ENCODE measurements around the gene FOXP1.

Gene FOXP1

DNA sequence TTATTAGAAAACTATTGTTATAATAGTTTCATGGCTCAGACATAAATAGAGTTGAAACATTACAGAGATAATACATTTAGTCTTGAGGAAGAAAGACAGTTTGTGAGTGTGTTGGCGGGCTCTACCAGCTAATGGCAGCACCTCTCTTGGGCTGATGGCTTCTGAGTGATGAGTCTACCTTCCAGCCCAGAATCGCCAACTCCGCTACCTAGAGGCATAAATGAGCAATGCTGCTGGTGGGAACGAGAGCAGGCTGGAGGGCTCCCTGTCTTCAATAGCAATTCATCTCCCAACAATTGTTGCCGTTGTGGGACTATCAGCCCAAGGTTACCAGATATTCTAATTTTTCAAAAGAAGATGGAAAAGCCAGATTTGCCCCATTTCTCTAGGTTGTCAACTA lies 388.7 kb downstream of the FOXP1 start:
- DNase-seq: peak in 1 of 56 donors; percentile 1

DNA sequence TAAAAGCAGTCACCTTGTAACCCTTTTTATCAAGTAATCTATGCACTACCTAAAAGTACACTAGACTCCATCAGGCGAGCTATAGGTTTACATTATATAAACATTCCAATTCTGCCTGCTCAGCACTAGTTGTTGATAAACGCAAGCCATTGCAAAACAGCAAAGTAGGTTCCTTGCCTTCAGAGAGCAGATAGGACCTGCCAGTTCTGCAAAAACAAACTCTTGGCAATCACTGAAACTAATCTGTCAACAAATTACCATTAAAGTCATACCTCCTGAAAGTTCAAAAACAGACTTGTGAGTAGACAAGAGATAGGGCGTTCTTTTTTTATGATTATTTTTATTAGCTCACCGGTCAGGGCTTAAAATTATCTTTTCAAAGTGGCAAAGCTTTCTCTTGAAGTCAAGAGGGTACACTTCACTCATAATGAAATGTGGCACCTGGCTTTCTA lies 392.5 kb downstream of the FOXP1 start:
- DNase-seq: no peak

DNA sequence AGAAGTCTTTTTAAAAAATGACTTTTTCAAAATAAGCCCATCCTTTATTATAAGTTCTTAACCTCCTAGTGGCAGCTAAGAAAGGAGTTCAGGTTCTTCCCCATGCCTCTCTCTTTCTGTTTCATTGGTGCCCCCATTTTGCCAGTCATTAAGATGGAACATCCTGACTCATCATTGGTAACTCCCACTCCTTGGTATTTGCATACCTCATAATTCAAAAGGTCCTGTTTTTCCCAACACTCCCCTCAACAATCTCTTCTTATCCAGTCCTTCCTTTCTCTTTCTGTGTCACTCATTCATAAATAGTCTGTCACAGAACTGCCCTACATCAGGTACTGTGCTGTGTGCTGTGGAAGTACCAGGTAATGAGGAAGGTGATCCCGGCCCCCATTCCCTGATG lies 394.0 kb downstream of the FOXP1 start:
- no peak for DNase-seq

DNA sequence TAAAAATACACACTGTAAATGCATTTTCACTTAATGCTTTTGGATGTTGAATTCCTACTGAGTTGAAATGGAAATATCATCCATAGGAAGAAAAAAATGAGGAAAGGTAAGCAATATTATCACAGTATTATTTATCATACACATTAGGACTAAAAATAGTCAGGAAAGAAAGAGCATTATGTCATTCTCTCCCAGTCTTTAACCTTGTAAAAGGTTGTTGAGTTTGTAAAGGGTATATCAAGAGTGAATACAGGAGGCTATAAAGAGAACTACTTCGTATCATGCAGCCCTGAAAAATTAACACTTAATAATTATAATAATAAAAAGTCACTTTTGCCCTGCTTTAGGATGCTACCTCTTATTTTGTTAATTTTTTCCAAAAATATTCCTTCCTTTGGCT lies 395.8 kb downstream of the FOXP1 start:
- no peak for DNase-seq

DNA sequence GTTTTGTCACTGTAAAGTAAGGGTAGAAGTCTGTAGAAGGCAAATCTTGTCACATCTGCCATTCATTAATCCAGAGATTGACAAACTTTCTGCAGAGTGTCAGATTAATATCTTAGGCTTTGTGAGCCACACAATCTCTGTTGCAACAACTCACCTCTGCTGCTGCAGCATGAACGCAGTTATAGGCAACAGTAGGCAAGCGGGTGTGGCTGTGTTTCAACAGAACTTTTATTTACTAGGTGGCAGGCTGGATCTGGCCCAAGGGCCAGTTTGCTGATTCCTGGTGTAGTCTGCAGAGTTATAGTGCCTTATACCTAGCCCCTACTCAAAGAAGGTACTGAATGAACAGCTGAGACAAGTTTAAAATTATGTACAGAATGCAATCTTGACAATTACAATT lies 396.7 kb downstream of the FOXP1 start:
- no peak for DNase-seq

DNA sequence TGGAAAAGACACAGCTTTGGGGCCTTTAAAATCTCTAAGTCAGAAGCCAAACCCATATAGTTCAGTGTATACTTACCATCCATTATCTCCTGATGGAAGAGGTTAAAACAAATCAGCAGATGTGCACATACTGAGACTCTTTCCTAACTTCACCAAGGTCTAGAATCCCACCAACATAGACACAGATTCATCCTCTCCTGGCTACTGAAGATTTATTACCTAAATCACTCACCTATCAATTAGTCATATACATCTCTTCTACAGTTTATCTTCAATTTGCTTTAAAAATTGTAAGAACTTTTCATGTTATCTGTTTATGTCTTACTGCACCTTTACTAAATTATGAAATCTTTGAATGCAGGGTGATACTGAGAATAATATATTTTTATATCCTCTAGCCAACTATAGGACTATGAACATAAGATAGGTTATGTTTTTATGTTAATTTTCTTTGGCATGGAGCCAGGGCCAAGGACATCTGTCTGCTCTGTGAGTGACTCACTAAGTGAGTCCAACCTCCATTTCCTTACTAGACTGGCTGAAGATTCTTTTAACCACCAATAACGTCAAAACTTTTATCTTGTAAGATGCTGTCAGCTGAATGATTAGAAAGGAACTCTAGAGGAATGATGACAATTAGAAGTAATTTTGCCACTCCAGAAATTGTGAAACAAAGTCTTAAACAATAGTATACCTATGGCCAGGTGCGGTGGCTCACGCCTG lies 397.6 kb downstream of the FOXP1 start:
- no peak for DNase-seq

DNA sequence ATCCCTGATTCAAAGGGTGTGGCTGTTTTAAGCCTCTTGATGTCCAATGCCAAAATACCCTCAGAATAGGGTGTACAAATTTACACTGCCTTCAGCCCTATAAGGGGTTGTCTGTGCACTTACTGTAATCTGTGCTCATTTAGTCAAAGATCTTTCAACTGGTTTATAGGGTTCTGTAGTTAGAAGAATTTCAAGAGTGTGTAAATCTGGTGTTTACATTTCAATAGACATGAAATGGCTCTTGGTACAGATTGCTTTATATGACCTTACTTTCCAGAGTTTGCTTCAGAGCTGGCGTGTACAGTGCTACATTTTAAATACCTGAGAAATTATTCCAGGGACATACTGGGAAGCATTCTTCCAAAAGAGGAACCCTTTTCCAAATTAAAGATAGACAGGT lies 399.3 kb downstream of the FOXP1 start:
- no peak for DNase-seq

DNA sequence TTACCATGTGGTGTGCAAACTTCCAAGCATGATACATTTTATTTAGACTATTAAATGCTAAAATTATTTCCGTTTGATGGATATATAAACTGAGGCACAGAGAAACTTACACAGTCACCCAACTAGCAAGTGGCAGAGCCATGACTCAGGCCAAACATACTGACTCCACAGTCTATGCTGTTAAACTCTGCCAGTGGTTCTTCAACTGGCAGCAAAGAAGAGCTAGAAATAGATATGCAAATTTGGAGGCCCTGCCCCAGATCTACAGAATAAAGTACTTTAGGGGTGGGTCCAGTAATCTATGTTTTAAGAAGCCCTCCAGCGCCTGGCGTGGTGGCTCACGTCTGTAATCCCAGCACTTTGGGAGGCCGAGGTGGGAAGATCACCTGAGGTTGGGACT lies 400.0 kb downstream of the FOXP1 start:
- no peak for DNase-seq

DNA sequence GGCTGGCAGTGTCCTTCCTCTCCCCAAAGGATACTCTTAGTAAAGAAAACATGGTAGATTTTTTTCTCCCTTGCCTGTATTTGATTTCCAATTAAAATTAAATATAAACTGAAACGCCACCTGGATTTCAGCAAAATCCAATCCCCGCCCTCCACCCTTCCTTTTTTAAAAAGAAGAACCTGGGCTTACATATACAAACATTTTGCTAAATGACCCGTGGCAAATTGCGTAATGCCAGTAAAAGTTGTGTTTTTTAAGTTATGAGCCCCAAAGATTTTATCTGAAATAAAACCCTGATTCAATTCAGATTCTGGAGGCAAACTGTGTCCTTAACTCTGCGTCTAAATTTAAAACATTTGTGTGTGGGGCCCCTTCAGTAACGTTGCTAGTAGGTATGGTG lies 403.0 kb downstream of the FOXP1 start:
- DNase-seq: no peak

DNA sequence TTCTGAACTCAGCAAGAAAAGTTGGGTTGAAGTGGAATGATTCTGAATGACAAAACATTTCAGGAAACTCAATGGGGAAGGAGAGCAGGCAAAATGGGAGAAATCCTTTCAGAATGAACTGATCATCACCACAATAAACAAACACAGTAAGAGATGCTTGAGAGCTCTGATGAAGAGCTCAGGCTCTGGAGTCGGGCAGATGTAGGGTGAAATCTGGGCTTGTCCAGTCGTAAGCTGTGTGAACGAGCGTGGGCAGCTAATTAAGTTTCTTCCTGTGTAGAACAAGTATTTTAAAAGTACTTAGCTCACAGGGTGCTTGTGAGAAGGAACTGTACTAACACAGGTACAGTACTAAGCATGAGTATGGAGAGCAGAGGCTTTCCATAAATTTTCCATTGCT lies 406.2 kb downstream of the FOXP1 start:
- DNase-seq: no peak

DNA sequence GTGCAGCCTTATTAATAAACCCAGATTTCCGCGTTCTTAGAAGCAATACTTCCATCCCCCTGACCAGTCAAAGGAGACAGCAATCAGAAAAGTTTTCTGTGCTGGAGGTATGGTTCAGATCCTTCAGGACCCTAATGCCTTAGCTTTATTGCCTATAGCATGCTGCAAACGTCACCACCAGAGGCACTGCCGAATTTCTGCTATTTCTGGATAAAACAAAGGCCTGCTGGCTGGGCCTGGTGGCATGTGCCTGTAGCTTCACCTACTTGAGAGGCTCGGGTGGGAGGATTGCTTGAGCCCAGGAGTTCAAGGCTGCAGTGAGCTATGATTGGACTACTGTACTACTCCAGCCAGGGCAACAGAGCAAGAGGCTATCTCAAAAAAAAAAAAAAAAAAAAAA lies 407.2 kb downstream of the FOXP1 start:
- no peak for DNase-seq

DNA sequence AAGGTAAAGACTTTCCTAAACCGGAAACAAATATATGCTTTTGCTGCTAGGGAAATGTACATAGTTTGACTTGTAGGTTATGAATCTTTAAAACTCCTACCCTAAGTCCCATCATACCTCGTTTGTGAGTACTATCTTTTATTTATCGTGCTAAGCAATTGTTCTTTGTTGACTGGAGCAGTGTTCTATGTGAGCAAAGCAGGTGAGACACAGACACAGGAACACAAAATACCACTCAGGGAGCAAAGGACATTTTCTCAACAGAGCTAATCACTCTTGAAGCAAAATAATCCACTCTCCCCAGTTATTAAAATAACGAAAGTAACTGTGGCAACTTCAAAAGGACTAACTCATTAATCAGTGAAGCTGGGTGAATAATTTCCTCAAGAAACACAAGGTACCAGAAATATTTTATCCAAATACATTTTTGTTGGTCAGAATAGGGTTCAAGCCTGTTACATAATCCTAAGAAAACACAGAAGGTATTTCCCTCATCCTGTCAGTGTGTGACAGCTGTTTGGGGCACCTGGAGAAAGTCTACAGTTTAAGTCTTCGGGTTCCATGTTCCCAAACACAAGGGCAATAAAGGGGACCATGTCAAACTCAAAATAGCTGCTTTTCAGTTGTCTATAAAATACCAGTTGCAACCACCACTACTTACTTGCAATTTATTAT lies 407.7 kb downstream of the FOXP1 start:
- DNase-seq: no peak

DNA sequence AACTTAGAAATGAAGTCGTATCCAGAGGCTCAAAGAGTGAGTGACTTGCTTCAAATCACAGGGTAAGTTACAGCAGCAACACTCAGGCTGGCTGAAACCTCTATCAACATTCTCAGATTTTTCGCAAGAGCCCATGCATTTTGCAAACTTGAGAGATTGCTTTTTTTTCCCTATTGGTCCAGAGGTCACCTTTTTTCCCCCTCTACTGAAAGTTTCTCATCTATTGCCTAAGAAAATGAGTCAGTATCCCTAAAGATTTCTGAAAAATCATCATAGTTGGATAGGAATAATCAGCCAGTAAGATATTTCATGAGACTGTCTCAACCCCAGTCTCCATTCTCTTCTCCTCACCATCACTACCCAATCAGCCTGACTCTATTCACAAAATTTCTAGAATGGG lies 410.6 kb downstream of the FOXP1 start:
- DNase-seq: no peak

DNA sequence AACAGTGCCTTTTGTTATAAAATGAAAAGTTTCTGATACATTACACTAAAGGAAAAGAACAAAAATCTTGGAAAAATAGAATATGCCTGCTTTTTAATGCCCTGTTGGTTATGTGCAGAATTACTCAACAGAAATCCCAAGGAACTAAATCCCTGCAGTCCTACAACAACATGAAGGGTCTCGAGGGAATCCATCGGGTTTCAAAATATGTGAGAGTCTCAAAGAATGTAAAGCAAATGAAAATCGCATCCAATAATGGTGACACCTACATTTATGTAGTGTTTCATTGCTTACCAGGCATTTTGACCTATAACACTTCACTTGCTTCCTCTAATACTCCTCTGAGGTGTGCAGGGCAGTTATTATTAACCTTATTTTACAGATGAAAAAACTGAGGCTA lies 411.3 kb downstream of the FOXP1 start:
- DNase-seq: no peak

DNA sequence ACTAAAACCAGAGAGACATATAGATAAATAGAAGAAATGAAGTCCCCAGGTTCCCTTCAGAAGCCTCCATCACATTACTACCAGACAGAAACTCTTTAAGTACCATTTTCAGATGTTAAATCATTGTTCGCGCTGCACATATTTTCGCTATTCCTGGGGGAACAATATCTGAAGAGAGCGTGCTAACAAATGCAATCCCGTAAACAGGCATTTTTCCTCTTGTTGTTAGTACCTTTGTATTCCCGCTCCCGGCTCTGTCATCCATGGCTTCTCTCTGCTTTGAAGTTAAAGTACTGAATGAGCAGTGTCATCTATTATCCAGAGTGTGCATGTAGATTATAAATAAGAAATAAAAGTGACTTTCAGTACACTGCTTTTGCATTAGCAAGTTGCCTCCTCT lies 412.3 kb downstream of the FOXP1 start:
- no peak for DNase-seq

DNA sequence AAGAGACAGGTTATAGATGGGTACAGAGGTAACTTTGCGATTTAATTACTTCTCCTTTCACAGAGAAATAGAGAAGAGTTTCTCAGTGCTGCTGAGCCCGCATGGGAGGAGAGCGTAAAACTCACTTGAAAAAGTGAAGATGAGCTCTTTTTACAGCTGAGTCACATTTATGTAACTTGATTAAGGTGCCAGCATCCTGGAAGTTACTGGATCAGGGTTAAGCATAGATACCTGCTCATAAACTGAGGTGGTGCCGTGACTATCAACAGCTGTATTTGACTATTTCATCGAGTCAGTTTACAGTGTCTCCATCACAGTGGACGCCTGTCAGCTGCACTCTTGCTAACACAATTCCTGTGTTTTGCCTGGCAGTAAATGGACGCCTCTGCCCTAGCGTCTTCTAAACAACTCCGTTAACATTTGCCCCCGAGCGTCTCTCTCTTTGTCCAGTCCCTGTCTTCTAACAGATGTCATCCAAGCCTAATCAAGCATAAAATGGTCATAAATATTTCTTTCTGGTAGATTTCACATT lies 414.6 kb downstream of the FOXP1 start:
- DNase-seq: peak in 8 of 56 donors; percentile 0 to 50 (median 4)

DNA sequence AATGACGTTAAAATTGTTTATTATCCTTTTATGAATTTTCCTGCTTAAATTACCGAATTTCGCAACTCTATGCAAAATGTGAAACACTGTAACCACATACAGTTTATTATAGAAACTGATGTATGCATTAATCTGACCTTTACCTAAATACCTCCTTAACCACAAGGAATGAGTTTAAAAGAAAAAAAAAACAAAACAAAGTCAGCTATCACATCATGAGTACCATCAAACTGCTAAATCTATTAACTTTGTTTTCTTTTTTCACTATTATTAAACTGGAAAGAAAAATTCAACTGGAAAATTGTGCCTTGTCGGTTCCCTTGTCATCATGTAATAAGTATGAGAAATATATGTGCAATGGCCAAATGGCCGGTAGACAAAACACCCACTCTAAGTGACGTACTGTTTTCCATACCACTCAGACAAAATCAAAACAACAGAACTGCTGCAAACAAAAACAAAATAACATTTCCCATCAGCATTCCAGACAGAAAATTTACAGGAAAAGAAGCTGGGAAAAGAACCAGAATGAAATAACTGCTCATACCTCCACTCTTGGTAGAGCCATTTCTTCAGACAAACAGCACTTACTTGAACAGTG lies 415.3 kb downstream of the FOXP1 start:
- no peak for DNase-seq

DNA sequence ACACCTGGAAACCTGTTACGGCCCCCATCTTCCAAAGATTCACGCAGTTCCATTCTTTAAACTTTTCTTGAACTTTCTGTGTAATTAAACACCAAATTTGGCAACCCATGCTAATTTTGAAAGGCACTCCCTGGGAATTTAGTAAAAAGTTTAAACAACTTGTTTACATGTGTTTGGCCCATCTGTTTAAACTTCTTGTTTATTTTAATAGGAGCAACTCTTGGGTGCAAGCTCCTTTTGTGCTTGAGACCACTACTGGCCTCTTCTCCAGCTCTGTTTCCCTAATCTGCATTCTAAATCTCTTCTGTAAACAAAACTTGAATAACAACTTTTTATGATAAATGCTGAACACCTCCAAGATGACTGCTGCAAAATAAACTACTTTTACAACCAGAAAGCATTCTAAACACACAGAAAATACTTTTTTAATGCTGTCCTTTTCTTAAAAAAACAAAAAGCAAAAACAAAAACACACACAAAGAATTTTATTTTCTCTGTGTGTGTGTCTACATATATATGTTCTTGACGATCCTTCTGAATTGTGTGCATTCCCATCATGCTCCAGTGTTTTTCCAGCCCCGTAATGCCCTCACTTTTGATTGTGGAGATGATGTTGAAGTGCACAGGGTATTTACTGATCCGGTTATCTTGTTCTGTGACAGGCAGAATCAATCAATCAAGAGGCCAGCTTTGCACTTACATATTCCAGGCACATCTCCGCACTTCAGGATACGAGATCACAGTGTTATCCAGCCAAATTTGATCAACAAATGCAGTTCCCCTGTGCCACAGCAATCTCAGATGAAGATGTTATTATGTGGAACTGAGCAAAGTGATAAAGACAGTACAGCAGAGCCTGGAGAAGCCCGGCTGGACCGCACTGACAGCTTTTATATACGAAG lies 416.9 kb downstream of the FOXP1 start:
- DNase-seq: no peak

DNA sequence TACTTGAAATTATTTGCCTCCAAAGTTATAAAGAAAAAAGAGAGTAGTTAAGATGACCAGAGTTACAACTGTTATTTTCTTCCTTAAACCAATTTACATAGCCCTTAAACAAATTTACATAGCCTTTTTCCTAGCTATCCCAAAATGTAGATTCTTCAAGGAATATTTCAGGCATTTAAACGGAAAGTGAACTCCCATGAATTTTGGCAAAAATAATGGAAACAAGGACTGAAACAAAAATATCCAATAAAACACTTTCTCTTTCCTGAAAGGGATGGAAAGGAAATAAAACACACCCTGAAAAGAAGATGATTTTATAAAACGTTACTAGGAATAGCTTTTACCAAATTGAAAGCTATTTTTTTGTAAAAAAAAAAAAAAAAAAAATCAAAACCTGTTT lies 418.6 kb downstream of the FOXP1 start:
- no peak for DNase-seq

DNA sequence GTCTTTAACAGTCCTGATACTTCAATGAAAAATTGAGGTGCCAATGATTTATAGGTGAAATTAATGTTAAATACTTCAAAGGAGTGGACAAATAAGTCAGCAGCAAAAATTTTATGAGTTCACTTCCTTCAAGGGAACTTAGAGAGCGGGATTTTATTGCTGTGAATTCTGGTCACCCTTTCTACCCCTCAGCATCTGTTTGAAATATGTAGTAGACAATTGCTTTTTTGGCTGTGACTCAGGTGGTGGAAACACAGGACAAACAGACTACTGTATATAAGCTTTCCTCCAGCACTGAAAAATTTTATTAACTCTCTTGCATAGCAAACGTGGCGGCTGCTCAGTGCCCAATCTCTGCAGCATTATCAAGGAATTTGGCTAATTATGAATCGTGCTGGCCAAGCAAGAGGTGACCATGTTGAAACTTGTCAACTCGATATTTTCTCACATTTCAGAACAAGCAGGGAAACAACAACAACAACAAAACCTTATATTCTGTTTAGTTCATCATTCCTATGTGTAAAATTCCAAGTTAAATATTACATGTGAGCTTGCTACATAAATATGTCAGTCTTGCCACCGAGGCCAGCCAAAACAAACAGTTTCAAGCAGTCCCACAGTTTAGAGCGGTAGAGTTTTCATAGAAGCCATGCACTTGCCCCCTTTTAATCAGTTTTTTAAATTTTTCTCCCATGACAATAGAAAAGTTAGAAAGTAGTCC lies 420.2 kb downstream of the FOXP1 start:
- DNase-seq: no peak

DNA sequence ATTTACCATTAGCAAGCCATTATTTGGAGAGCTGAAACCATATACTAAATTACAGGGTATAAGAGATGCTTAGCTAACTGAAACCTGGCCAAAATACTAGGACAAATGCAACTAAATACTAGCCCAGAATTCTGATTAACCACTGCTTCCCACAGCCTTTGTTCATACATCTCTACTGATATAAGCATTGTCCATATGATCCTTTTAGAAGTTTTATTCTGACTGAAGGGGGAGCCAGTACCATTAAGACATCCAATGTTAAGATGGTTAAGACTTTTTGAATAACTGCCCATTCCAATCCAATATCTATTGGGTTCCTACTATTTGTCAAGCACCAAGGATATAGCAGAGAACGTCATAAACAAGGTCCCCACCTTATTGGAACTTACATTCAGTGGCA lies 421.3 kb downstream of the FOXP1 start:
- no peak for DNase-seq

Data from nucleus accumbens (tissue), 56 donors.